HG03558 (cell line): ENCODE data around the gene CAPZB.
A peak's percentile ranks its signal among the peaks of the same experiment; 100 is the strongest.
"Not testable (repeated sequence)": the region's sequence is repeated elsewhere in the genome, so short reads cannot be mapped to it uniquely, and the experiment has no call there.

ENCODE experiments used
- ATAC-seq: cut with Tn5 transposase; IDR thresholded peaks from one replicate; pipeline ENCODE4 v1.9.1; 2021; ENCODE audit warnings: moderate number of reproducible peaks; ENCODE audit not compliant: unreplicated experiment; ENCODE audit errors: extremely low read depth

The CAPZB gene

DNA sequence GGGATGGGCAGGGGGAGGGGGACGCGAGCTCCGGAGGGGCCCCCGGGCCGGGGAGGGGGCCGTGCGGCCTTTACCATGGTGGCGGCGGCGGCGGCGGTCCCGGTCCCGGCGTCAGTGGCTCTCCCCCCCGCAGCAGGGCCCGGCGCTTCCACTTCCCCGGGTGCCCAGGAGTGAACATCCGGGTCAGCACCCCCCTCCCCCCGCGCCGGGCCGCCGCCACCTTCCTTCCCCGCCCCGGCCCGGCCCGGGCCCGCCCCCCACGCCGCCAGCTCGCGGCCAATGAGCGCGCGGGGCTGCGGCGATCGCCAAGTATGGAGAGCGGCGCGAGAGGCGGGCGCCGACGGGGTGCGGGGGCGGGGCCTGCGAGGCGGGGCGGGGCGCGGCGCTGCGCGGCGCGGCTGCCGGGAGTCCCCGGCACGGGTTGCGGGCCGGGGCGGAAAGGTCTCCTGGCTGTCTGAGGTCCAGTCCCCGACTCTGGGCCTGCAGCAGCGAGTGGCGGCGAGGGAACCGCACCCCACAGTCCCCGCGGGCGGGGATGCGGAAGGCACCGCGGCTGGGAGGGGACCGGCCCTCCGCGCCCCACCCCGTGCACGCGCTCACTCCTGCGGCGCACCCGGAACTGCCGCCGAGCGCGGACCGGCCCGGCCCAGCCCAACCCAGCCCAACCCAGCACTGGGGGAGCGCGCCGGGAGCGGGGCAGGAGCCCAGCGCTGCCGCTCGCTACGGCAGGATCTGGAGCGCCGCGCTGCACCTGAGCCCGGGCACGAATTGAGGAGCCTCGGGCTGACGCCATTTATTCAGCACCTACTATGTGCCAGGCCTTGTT is at the start of gene CAPZB:
TSS of gene CAPZB (minus strand) at position 178 of the 826 bp plus-strand sequence. CDS start at position 77, 101 bp downstream.
- ATAC-seq, result peak; percentile 69

DNA sequence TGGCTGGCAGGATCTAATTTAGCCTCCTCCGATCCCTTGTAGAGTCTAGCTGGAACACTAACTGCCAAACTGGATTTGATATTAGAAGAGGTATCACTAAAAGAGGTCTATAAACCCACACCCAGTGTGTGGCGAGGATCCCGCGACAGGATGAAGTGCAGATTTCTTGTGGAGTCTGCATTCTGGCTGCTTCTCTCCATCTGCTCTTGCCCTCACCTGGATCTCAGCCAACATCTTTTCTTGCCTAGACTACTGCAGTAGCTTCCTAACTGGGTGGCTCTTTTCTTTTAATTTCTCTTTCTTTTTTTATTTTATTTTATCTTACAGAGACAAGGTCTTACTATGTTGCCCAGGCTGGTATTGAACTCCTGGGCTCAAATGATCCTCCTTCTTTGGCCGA is 48.9 kb upstream of the CAPZB start:
- ATAC-seq, result no peak

DNA sequence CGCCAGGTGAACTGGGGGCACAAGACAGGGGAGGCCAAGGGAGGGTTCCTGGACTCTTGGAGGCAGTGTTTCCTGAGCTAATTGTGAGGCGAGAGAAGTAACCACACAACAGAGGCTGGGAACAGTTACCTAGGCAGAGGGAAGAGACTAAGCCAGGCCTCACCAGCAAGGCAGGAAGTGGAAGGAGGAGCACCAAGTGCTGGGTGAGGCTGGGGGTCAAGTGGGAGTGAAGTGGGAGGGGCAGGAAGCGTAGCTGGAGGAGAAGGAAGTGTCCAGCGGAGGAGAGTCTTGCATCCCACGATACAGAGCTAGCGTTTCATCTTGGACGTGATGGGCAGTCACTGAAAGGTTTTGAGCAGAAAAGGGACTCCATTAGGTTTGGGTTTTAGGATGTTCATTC is 48.3 kb upstream of the CAPZB start:
- no peak for ATAC-seq

DNA sequence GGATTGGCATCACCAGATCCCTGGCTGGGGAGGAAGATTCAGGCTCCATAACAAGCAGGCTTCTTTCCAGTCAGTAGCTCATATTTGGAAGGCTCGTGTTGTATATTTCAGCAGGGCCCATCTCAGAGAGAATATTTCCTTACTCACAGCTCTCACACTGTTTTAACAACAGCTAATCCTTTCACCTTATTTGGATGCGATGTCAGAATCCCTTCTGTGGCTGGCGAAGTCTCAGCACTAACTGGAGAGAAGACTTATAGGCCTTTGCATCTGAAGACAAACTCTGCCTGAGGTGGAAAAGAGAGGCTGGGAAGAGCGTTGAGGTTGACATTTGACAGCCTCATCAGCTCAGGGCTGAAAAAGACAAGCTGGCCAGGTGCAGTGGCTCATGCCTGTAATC is 47.2 kb upstream of the CAPZB start:
- ATAC-seq, result no peak

DNA sequence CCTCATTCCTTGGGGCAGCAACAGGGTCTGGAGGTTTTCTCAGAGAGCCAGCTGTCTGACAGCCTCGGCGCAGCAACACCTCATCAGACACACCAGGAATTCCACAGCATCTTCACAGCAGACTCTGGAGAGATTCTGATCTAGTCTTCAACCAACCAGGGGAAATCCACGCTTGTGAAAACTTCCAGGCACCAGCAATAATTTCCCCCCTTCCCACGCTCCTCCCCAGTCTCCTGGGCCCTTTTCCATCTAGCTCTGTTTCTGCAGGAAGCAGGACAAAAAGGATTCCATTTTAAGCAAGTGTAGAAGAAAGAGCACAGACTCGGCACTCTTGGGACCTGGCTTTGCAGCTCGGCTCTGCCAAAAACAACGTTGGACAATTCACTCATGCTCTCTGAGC is 44.3 kb upstream of the CAPZB start:
- no peak for ATAC-seq

DNA sequence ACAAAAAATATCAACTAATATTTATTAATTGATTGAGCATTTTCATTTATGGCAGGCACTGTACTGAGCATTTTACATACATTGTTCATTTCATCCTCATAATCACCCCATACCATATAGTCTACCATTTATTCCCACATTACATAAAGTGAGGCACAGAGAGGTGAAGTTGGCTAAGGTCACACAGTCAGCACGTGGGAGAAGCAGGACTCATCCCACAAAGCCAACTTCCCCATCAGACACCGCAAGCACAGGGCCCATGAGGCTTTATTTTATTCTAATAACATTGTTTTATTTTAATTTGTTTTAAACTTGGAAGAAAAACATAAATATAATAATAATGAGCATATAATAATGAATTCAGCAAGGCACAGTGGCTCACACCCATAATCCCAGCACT is 43.1 kb upstream of the CAPZB start:
- ATAC-seq, result no peak

DNA sequence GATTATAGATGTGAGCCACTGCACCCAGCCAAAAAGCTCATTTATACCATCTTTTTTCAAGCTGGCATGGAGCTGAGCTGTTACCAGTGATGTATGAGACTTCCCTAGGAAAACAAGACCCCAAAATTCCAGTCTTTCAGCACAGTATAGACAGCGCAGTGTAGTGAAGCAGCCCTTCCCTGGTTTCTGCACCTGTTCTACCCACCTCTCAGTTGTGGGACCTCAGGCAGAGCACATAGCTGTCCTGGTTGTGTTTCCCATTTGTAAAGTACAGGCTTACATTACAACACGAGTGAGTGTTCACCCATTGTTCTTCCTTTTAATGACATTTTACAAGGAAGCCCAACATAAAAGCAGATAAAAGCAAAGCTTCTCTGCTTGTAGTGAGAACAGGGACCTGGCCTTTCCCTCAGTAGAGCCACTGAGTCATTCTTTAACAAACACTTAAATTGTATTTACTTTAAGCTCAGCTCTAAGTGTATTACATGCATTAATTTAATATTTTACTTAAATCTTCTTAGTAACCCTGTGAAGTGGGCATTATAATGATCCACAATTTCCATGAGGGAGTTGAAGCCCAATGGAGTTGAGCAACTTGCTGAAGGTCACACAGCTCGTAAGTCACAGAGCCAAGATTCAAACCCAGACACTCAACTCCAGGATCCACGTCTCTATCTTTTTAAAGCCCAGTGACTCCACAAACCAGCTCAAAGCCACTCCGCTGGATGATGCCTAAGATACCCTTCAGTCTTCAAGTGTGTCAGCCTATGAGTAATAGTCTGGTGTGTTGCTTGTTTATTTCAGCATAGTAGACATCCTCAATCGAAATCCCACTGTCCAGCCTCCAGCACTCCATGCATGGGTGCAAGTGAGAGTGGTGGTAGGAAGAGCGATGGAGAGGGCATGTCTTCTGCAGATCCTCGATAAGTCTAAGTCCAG is 40.5 kb upstream of the CAPZB start:
- no peak for ATAC-seq

DNA sequence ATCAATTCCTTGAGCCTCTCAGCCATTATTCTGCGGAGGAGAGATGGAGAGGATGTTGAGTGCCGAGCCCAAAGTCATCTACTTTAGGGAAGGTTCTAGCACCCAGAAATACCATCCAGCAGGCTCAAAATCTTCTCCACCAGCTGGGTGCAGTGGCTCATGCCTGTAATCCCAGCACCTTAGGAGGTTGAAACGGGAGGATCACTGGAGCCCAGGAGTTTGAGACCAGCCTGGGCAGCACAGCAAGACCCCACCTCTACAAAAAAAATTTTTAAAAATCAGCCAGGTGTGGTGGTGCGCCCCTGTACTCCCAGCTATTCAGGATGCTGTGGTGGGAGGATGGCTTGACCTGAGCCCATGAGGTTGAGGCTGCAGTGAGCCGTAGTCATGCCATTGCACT is 39.5 kb upstream of the CAPZB start:
- no peak for ATAC-seq

DNA sequence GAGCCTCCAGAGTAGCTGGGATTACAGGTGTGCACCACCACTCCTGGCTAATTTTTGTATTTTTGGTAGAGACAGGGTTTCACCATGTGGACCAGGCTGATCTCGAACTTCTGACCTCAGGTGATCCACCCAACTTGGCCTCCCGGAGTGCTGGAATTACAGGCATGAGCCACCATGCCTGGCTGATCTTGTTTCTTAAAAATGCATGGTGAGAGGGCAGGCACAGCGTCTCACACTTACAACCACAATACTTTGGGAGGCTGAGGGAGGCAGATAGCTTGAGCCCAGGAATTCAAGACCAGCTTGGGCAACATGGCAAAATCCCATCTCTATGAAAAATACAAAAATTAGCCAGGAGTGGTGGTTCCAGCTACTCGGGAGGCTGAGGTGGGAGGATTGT is 37.2 kb upstream of the CAPZB start:
- ATAC-seq, result not testable (repeated sequence)

DNA sequence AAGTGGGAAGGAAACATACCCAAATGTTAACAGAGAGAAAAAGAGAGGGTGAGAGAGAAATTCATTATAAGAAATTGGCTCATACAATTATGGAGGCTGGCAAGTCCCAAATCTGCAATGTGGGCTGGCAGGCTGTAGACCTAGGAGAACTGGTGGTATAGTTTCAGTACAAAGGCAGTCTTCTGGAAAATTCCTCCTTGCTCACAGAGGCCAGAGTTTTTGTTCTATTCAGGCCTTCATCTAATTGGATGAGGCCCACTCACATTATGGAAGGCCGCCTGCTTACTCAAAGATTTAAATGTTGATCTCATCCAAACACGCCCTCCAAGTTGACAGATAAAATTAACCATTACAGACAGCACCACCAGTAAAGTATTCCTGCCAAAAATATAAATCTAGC is 36.1 kb upstream of the CAPZB start:
- ATAC-seq, result no peak

DNA sequence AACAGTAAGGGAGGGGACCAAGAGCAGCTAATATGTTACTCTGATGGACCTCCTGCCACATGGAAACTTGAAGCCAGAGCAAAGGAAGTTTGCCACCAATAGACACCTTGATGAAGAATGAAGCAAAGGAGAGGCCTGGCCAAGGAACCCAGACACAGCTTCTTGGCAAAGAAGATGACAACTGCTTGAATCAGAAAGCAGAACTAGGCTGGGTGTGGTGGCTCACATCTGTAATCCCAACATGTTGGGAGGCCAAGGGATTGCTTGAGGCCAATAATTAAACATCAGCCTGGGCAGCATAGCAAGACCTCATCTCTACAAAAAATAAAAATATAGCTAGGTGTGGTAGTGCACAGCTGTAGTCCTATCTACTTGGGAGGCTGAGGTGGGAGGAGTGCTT is 31.7 kb upstream of the CAPZB start:
- no peak for ATAC-seq

DNA sequence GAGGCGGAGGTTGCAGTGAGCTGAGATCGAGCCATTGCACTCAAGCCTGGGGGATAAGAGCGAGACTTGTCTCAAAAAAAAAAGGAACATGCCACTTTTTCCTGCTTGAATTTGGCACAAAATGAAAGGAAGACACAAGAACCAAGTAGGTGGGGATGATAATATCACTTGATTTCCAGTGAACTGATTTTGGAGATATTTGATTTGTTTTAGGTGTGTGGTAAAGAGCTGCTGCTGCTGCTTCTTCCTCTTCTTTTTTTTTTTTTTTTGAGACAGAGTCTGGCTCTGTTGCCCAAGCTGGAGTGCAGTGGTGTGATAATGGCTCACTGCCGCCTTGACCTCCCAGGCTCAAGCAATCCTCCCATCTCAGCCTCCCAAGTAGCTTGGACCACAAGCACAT is 29.9 kb upstream of the CAPZB start:
- ATAC-seq, result no peak

DNA sequence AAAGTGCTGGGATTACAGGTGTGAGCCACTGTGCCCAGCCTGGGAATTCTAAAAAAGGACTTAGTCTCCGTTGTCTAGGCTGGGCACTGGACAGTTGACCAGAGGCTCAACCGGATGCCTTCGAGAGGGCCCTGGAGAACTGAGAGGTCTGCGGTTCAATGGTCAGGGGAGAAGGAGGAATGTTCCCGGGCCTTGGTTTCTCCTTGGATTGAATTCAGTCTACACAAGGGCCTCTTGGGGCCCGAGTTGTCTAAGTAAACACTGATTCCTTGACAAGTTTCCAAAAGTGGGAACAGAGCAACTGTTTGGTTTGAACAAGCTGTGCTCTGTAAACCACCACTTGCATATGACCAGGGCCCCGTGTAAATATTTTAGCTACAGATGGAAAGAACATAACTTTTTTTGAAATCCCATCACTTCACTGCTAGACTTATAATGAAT is 29.1 kb upstream of the CAPZB start:
- ATAC-seq, result no peak

DNA sequence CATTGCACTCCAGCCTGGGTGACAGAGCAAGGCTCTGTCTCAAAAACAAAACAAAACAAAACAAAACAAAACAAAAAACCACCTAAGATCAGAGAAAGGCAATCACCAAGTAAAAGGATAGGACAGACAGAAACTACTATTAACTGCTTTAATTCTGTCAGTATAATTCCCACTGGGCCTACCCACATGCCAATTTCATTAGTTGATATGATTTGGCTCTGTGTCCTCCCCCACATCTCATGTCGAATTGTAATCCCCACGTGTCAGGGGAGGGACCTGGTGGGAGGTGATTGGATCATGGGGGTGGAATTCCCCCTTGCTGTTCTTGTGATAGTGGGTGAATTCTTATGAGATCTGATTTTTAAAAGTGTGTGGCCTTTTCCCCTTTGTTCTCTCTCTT is 27.2 kb upstream of the CAPZB start:
- no peak for ATAC-seq

DNA sequence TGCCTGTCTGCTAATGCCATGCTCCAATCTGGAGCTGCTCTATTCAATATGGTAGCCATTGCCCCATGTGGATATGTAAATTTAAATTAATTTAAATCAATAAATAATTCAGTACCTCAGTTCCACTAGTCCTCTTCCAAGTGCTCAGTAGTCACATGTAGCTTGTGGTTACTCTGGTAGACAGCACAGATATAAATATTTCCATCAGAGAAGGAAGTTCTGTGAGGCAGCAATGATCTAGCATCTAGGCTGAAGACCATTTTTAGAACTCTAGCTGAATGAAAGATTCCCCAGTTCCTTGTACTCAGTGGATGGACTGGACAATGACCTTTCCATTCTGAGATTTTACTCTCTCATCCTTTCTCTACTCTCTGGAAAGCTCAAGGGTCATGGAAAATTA is 25.8 kb upstream of the CAPZB start:
- ATAC-seq, result no peak

DNA sequence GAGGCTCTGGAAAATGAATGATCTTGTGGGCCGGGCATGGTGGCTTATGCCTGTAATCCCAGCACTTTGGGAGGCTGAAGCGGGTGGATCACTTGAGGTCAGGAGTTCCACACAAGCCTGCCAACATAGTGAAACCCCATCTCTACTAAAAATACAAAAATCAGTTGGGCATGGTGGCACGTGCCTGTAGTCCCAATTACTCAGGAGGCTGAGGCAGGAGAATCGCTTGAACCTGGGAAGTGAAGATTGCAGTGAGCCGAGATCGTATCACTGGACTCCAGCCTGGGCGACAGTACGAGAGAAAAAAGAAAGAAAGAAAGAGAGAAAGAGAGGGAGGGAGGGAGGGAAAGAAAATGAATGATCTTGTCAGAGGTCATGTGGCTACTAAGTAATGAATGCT is 24.3 kb upstream of the CAPZB start:
- ATAC-seq, result not testable (repeated sequence)

DNA sequence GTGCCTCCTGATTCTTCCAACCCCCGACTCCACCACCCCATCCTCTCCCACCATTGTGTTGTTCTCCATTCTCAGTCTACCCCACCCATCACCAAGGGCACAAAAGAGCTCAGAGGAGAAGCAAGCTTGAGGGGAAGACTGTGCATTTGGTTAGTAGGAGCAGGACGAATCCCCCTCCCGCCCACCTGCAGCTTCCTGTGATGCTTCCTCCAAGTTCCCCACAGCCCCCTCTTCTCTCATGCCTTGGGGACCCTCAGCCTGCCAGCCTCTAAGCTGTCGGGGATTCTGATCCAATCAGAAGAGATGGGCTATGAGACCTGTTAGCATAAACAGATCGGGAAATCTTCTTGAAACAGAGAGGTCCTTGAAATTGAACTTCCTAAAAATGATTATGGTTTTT is 22.2 kb upstream of the CAPZB start:
- no peak for ATAC-seq

DNA sequence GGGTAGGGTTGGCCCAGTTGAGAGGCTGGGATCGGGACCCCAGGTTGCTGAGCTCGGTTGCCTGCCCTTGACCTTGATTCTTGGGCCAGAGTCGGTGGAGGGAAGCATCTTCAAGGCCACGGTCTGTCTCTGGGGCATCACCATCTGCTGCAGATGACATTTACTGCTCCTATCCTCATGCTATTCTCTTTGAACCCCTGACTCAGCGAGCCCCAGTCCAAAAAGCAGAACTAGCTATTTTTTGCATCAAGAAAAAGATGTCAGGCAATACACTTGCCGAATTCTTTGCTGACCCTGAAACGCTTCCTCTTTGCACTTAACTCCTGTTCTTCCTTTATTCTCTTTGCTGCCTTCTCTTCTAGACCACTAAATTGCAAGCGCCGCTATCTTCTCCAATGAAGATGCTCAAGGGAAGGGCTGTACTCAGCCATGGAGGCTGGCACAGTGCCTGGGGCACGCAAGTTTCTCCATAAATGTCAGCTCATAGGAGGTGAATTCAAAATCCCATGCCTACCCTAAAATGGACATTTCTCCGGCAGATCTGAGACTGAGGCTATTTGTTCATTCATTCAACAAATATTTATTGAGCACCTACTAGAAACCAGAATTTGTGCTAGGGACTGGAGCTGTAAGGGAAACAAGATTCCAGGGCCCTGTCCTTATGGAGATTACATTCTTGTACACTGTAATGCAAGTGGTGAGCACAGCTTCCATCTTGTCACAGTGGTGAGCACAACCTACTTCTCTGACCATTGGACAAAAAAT is 20.5 kb upstream of the CAPZB start:
- no peak for ATAC-seq

DNA sequence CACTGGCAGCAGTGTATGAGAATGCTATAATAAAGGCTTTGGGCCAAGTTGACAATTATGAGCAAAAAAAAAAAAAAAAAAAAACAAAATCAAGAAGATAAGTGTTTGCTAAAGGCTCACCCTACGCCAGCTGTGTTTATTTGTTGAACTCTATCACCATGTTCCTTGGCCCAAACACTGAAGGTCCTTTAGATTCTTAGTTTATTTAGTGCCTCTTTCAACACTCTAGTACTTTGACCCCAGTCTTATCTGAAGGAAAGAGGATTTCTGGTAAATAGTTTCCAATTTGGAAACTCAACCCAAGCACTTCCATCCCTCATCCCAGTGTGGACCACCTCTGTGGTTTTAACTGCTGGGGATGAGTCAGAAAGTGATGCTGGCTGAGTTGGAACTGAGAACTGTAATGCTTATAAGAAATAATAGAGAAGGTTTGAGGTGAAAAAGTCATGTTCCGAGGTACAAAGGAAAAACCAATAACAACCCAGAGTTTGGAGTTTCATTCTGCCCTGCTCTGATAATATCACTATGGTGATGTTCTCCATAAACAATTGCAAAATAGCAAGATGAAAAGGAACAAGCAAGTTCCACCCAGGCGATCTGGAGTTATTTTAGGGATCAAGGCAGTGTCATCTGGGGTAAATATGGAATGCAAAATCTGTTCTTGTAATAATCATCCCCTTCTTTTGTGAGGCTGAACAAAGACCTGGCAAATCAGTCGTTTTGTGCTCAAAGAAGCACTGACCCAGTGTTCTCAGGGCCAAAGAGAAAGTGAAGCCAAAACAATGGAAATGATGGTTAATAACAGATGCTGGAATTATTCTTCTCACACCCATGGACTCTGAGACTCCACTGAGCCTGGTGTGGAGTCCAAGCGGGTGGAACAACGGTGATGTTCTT is 19.7 kb upstream of the CAPZB start:
- ATAC-seq, result no peak

DNA sequence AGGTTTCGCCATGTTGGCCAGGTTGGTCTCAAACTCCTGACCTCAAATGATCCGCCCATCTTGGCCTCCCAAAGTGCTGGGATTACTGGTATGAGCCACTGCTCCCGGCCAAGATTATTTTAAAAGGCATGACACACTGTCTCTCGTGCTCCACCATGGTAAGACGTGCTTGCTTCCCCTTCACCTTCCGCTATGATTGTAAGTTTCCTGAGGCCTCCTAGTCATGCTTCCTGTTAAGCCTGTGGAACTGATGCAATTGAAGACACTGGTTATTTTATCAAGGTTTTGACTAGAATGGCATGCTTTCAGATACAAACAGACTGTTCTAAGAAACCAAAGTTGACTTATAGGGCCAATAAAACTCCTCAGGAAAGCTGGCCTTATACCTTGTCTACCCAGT is 16.9 kb upstream of the CAPZB start:
- not testable (repeated sequence) for ATAC-seq
